Fibroblast of peridontal ligament (primary cell): ENCODE measurements around the gene KLRF1.

Source experiments
- DNase-seq: peaks from one replicate; pipeline ENCODE4 v3.0.0-alpha.2; 2010; ENCODE audit errors: extremely low read depth

Gene KLRF1, protein sequence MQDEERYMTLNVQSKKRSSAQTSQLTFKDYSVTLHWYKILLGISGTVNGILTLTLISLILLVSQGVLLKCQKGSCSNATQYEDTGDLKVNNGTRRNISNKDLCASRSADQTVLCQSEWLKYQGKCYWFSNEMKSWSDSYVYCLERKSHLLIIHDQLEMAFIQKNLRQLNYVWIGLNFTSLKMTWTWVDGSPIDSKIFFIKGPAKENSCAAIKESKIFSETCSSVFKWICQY

GRCh38 chr12:9827209-9827888, at the start of gene KLRF1:
Gene KLRF1 (plus strand): TSS chr12:9827481. CDS start chr12:9827545, 64 bp downstream.
- DNase-seq, result no peak

DNA sequence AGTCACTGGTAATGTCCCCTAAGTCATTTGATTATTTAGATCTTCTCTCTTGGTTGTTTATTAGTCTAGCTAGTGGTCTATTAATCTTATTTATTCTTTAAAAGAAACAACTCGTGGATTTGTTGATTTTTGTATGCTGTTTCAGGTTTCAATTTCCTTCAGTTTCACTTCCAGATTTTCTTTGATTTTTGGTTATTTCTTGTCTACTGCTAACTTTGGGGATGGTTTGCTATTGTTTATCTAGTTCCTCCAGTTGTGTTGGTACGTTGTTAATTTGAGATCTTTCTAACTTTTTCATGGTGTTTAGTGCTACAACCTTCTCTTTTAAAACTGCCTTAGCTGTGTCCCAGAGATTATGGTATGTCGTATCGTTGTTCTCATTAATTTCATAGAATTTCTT, 48.1 kb upstream of the KLRF1 start:
- DNase-seq, result no peak

DNA sequence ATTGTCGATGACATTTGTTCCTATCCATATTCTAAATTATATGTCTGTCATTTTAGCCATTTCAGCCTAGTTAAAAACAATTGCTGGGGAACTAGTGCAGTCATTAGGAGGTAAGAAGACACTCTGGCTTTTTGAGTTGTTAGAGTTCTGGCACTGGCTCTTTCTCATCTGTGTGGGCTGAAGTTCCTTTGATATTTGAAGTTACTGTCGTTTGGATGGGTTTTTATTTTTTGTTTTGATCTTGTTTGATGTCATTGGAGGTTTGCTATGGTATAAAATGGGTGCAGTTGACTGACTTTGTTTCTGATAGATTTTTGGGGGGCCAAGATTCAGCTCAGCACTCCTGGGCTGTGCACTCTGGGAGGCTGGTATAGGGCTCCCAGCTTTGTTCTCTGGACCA, 45.9 kb upstream of the KLRF1 start:
- DNase-seq, result no peak

GRCh38 chr12:9782547-9783382, 44.5 kb upstream of the KLRF1 start:
- DNase-seq, result no peak

DNA sequence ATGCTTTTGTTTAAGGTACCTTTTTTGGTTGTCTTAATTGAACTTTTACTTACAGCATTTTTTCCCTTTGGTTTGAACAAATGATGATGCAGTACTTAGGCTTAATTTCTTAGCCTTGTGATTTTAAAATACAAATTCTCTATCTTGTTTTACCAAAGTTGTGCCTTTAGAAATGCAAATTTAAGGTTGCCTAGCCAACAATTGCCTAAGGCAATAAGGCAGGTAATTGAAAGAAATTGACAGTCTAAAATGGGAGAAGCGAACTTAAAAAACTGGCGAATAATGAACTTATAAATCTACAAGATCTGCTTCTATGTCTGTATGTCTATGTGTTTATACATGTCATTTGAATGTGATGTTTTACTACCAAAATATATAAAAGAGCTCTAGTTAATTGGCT, 43.0 kb upstream of the KLRF1 start:
- DNase-seq, result no peak

- DNase-seq, result no peak
Measured at GRCh38 chr12:9784816-9785215, 42.5 kb upstream of the KLRF1 start.

DNA sequence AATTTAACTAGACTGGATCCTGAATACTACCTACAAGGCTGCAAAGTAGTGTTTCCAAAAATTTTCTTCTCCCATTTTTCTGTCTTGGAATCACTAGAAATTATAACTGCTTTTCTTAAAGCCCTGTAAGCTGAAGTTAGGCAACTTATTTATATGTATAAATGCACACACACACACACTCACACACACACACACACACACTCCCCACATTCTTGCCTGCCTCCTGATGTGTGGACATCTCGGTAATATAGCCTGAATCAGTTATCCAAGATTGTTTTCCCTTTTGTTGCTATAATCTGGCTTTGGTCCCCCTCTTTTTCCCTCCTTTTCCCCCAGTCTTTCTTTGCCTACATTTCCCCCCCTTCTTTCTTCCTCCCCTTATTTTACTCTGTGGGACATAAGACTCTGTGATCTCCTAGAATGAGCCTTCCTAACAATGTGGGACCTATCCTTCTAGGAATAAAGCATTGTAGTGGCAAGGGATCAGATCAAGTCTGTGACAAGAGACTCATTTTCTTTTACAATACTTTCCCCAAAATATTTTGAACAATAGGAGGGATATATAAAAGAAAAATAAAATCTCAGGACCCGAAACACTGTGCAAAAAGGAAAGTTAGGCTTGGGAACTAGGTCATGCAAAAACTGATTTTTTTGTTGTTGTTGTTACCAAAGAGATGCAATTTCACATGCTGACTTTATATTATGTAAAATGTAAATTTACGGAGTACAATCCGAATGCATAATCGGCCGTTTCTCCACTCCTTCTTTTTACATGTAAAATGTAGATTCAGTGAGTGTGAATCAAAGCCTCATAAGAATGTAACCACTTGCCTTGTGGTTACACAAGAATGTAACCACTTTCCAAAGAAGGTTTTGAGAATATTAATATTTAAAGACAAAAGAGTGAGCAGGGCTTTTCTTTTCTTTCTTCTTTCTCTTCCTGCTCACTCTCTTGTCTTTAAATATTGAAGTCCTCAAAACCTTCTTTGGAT, 40.3 kb upstream of the KLRF1 start:
- peak; percentile 13 for DNase-seq

- no peak for DNase-seq
Measured at GRCh38 chr12:9792185-9792900, 34.9 kb upstream of the KLRF1 start.

DNA sequence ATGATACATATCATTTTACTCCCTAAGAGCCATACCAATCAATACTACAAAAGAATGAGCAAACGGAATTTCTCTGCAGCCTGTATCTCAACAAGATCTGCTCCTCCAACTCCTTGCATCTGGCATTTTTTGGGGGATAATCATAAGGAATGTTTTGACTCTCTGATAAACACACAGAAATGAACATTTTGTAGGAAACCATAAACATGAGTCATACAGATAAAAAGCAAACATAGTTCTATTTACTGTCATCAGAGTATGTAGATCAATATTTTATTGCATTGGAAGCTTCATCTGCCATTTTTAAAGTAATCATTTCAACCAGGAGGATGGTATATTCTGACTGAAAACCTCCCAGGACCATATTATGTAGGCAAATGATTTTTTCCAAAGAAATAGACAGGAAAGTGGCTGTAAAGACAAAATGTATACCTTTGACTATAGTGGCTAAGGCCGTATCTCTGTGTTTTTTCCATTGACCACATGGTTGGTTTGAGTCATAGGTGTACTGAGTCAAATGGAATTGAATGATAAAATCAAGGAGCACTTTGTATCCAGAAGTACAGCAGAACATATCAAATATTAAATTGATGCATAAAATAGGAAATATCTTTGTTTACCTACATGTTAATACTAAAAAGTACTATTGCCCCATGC, 34.2 kb upstream of the KLRF1 start:
- DNase-seq, result peak; percentile 4

GRCh38 chr12:9793779-9794395, 33.4 kb upstream of the KLRF1 start:
- no peak for DNase-seq

DNA sequence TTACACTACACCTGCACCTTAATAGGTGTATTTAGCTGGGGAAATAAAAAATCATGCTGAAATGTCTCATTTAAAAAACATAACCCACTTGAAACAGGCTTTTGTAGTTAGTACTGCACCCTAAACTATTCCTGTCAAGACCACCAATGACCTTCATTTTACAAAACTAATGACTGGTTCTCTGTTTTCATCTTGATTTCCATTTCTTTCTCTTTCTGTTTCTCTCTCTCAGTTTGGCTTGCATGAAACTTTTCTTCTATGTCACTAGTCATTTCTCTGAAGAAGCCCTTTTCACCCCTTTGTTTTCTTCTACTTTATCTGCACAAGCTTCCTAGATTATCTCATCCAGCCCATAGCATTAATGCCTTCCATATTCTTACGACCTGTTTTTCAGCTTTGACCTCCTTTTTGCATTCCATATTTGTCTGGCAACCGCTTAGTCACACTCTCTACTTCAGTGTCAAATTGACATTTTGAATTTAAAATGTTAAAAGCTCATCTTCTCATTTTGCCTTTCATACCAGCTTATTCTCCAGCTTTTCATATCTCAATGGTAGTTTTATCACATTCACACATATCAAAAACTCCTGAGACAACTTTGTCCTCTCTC, 32.7 kb upstream of the KLRF1 start:
- DNase-seq, result no peak

GRCh38 chr12:9795945-9796344, 31.3 kb upstream of the KLRF1 start:
- DNase-seq, result no peak

DNA sequence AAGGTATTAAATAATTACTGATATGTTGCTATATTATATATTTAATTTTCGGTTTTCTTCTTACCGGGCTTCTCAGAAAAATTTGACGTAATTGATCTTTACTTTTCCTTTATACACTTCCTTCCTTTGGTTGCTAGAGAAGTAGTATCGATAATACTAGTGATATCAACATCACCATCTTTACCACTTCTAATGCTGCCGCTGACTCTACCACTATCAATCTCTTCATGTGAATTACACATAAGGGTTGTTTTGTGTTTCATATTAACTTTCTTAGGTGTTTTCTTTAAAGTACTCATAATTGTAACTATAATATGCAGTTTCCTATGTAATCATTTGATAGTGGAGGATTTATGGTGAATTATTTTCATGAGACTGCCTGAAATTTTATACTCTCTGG, 30.9 kb upstream of the KLRF1 start:
- no peak for DNase-seq

DNA sequence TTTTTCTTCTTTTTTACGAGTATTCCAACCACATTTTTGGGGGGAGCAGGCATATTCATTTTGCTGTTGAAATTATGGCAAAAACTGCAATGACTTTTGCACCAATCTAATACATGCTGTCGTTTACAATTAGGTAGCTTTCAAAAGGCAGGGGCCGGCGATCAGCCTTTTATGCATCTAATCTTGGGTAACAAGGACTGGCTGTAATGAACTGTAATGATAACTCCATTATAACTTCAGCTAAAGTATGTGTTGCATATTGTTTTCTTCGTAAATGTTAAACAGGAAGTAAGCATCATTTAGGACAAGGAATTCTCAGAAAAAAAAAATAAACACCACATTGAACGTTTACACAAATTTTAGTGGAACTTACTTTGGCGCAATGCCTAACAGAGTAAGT, 30.3 kb upstream of the KLRF1 start:
- DNase-seq, result peak; percentile 16

GRCh38 chr12:9797722-9798619, 29.3 kb upstream of the KLRF1 start:
- no peak for DNase-seq

DNA sequence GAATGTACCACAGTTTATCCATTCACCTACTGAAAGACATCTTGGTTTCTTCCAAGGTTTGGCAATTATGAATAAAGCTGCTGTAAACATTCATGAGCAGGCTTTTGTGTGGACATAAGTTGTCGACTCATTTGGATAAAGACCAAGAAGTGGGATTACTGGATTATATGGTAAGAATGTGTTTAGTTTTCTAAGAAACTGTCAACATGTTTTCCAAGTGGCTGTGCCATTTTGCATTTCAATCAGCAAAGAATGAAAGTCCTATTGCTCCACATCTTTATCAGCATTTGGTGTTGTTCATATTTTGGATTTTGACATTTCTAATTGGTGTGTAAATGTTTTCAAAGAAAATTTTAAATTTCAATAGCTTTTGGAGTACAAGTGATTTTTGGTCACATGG, 27.3 kb upstream of the KLRF1 start:
- DNase-seq, result no peak

- DNase-seq, result no peak
Measured at GRCh38 chr12:9805883-9806282, 21.4 kb upstream of the KLRF1 start.

DNA sequence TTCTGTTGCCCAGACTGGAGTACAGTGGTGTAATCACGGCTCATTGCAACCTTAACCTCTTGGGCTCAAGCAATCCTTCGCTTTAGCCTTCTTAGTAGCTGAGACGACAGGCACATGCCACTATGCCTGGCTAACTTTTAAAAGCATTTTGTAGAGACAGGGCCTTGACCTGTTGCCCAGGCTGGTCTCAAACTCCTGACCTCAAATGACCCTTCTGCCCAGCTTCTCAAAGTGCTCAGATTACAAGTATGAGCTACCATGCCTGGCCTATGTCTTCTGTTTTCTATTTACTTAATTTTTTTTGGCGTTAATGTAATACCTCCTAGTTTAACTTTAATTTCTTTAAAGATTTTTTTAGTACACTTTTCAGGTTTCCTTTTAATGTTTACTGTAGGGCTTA, 20.6 kb upstream of the KLRF1 start:
- no peak for DNase-seq
